ENCODE data around the gene HMG20A.

The HMG20A gene

DNA sequence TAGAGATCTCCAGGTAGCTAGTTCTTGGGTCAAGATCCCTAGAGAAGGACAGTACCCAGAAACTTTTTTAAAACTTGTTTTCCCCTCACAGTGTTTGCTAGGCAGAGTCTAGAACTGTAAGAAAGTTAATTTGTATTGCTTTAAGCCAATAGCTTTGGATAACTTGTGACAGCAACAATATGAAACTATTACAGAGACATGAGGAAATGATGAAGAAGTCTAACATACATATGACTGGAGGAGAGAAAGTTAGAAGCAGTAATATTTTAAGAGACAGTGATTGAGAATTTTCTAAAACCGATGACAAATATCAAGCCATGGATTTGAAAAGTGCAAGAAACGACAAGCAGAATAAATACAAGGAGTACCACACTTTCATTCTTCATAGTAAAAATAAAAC lies 10.0 kb downstream of the HMG20A start:
- no peak for DNase-seq

DNA sequence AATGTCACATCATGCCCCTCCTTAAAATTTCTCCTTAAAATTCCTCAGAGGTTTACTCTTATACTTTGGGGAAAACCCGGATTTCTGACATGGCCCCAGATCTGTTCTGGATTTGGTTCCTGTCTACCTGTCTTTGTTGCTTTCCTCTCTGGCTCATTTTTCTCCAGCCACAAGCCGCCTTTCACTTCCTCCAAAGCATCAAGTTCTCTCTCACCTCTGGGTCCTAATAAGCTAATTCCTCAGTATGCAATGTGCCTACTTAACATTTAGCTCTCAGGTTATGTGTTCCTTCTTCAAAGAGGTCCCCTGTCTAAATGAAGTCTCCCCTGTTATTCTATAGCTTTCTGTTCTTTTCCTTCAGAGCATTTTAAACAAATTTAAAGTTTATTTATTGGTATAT lies 16.1 kb downstream of the HMG20A start:
- DNase-seq: no peak

DNA sequence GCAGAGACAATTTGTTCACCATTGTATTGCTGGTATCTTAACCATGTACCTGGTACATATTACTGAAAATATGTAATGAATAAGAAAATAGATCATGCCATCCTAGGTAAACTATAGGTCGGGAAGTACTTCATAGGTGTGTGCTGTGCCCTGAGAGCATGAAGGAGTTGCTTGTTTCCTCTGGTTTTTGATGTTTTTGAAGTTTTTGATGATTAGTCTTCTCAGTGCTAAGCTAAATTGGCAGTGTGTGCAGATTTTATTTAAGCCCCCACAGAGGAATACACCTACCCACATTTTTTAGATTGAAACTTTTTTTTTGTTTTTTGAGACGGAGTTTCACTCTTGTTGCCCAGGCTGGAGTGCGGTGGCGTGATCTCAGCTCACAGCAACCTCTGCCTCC lies 16.6 kb downstream of the HMG20A start:
- DNase-seq: no peak

DNA sequence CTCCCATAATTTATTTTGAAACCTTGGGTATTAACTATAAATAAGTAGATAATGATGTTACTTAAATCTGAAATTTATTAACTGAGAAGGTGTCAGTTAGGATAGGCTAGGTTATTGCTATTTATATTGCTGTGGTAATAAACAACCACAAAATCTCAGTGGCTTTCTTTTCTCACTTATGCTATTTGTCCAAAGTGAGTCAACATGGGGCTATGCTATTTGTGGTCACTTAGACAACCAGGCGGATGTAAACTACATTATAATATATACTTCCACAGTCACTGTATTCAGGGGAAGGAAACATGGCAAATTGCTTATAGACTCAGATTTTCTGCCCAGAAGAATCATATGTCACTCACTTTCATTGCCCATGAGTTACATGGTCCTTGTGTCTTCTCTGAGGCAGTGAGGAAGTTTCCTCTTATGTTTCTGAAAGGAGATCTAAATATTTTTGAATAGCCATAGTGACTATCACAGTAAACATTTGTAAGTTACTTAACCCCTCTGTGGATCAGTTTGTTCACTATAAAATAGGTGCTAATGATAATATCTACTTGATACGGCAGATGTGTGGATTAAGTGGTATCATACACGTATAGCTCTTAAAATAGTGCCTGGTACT lies 19.8 kb downstream of the HMG20A start:
- DNase-seq: peak in 1 of 3 donors; percentile 15

DNA sequence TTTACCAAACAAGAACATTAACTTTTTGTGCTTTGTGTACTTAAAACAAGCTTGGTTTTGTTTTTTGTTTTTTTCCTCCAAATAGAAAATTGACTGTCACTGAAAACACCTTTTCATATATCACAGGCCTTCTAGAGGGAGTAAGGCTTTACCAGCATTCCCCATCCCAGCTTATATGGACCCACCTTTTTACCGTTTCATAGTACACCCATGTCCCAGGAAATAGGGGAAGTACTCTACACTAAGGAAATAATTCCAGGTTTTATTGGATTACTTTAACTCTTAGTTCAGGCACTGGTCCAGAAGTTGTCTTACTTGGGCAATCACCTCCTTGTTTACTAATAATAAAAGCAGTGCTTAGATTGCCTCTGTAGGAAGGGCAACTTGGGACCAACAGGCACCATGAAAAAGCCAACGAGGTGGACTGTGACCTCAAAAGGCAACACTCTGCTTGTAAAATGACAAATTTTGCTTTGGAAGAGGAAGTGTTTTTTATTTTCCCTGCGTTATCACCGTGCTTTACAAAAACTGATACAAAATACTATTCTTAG lies 26.2 kb downstream of the HMG20A start:
- DNase-seq: no peak

DNA sequence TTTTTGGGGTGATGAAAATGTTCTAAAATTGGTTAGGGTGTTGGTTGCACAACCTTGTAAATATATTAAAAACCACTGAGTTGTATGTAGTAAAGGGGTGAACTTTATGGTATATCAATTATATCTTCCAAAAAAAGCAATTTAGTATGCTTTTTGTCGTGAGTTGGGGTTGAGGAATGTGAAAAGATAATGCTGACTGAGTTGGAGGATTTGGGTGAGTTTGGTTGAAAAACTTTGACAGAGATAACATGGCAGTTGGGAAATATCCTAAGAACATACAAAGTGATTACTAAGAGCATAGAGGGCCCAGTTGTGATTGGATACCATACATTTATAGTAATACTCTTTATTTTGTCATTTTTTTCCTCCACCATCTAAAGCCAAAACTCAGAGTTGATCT lies 33.6 kb downstream of the HMG20A start:
- no peak for DNase-seq

DNA sequence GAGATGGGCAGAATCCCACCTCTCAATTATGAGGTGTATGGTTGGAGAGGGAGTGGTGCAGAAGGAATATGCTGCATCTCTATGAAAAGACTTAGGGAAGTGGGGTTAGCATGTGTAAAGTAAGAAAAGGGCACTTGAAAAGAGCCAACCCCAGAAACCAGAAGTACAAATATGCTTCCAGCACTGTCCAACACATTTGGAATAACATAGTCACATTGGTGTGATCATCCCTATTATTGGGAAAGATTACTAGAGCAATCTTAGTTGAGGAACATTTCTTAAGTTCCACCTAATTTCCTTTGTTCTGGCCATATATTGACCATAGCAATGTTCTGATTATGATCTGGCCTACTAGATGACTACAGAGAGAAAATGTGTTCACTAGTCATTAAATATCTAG lies 34.3 kb downstream of the HMG20A start:
- no peak for DNase-seq

DNA sequence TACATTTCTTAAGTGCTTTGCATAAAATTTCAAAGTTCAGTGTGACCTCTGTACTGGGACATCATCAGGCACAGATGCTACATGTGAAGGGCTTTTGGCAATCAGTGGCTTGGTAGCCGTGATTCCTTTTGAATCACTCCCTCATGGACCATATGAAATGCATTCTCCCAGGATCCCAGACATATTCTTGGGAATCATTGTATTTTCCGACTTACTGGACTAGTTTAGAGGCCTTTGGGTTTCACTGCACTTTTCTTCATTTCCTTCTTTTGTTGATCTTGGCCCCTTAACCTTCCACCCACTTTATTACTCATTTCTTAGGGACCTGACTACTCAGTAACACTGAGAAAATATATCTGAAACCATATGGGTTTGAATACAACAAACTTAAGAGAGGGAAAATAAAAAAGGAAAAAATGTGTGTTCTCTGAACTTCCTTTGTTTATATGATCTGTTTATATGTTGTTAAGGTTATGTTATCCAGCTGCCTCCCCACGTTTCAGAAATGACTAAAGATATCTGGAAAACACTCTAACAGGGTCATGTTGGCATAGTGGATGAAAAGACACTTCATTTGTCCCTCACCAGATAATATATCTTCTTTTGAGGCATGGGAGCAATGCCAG lies 35.1 kb downstream of the HMG20A start:
- DNase-seq: no peak

DNA sequence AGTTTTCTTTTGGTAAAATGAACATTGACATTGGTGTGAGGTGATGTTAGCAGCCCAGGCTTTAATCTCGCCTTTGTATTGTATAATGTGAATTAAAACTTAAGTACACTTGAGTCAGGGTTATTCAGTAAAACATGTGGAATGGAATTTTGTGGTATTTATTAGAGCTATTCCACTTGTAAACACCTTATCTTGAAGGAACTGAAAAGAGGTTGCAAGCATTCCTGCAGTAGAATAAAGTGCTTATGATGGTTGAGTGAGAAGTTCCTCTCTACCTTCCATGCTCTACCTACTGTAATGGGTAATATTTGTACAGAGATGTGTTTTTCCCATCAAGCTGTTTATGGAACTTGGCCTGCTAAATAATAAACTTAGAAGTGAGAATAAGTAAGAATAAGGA lies 36.1 kb downstream of the HMG20A start:
- DNase-seq: no peak

DNA sequence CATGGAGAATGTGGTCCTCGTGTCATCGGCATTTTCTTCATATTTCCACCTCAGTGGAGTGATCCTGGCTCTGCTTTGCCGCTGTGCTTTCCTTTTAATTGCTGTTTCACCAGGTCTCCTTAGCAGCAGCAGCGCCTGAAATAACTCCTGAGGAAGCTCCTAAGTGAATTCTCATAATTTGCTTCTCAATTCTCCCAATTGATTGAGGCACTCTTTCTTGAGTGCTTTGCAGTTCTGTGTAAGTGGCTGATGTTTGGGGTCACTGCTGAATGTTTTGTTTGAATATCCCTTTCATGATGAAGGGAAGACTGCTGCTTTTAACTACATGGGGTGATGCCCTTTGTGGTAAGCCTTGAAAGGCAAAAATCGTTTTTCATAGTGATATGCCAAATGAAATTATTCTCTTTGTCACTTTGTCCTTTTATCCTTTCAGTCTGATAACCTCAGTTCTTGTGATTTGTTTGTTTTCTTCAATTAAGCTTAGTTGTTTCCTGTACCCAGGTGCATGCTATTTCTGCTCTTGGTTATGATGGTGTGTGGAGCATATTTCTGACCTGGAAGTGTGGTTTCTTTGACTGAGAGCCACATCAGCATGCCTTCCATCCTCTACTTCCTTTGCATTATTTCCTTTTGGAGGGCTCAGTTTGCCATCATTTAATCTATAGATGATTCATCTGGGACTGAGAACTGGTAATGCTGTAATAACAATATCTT lies 36.7 kb downstream of the HMG20A start:
- no peak for DNase-seq

DNA sequence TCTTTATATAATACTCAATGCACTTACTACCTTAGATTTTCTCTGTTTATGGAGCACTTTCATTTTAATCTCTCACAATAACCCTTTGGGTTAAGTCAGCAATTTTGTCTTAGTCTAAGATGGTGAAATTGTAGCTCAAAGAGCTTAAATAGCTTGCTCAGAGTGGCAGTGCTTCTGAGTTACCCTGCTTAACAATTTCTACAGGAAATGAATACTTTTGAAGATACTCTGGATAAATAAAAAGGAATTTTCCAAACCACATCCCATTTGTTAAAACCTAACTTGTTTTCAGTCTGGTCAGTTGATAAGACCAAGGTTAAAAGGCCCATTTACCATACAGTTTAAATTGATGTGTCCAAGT lies 37.2 kb downstream of the HMG20A start:
- no peak for DNase-seq

DNA sequence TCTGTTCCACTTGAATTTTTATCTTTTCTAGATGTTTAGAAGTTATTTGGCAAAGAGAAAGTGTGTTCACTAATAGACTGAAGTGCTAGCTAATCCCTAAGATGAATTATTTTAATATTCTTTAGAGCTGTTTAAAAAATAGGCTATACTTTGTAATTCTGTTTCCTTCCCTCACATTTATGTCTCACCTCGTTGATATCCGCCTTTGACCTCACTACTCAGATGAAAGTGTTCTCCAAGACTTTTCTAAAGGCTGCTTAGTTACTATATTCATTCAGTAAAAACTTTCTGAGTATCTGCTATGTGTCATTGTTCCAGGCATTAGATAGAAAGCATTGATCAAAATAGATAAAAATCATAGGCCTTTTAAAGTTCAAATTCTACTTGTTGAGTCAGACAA lies 38.3 kb downstream of the HMG20A start:
- DNase-seq: no peak

DNA sequence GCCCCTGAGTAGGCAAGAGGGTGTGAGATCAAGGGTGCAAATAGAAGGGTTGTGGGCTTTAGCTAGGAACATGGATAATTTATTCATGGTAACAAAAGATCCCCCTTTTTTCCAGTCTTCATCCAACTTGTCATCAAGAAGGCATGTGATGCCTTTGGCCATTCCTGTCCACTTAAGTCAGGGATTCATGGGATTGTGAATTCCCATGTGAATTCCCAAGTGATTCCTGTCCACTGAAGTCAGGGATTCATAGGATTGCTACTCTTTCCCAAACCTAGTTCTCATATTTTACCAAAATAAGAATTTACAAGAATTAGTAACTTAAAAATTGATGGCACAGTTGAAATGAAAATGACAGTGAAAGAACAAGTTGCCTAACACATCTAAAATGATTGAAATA lies 40.8 kb downstream of the HMG20A start:
- DNase-seq: no peak

DNA sequence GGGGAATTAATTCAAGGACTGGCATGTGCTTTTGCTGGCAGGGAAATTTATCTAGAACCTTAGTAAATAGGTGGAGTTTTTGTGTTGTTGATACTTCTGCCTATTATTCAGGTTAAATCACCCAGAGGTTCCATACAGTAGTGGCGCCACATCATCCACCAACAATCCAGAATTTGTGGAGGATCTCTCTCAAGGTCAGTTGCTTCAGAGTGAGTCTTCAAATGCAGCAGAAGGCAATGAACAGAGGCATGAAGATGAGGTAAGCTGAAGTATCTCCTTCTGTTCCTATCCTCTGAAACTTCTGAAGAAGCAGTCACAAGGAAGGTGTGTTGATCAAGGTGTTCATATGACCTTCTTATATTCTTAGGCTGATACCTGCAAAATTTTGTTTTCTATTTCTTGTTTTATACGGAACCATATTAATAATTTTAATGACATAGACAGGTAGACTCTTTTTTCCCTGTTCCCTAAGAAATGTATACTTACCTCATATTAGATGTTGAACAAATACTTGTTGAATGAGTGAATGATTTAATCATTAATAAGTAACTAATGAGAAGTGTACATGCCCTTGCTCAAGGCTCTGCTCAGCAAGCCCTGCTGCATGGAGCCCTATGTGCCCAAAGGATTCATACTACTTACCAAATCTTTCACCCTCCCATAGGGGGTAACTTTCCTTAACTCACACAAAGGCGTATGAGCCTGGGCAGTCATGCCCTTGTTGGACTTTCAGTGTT lies 43.6 kb downstream of the HMG20A start:
- no peak for DNase-seq

DNA sequence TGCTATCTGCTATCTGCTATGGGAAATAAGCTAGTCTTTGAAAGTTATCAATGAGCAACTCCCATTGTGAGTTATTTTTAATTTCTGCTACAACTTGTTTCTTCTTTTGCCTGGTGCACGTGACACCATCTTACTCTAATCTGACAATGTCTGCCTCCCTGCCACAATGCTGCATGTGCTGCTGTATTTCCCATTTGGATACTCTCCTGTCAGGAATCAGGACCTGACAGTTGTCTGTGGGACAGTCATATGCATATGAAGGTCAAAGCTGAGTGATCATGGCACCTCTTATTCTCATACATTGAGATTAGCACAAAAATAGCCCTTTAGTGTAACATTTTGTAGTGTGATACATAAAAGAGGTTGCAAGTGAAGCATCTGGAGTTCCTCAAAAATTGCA lies 45.8 kb downstream of the HMG20A start:
- no peak for DNase-seq

DNA sequence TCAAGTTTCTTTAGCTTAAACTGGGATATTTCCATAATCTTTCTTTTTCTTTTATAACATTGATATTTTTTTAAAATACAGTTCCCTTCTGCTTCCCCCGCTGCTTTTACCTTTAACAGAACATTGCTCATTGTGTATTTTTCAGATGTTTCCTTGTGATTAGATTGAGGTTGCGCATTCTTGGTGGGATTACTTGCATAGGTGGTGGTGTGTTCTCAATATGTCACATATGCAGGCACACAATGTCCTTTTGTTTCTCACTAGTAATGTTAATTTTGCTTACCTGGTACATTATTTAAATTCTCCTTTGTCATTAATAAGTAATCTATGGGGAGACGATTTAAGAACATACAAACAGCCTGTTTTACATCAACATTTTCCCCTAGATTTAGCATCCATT lies 48.2 kb downstream of the HMG20A start:
- no peak for DNase-seq

DNA sequence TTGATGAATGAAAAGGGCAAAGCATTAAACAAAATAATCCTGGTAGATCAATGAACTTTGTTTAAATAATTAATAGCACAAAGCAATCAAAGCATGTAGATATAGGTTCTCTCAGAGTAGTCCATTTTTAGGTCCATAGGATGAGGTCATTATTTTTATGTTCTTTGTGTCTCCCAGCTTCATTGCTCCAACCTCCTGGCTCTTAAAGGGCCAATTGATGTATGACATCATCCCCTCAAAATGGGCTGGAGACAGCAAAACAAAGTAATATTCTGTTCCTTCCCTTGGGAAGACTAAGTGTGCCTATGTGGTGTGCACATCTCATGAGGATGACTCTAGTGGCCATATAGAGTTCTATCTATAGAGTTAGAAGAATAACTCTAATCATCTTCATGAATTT lies 49.5 kb downstream of the HMG20A start:
- no peak for DNase-seq

DNA sequence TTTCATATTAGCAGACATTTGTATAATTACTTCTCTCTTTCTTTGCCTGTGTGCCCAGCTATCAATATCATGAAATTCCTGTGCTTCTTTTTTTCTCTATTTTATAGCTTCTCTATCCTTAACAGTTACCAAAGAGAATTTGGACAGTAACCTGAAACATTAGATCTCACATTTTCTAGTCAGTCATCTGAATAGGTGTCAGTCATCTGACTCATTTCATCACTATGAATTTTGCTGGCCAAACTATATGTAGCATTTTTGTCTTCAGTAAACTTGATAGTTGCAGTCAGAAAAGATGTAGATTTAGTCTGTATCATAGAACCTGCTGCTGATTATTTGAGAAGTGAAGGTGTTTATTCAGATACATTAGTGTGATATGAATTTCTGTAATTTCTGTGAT lies 52.6 kb downstream of the HMG20A start:
- no peak for DNase-seq

DNA sequence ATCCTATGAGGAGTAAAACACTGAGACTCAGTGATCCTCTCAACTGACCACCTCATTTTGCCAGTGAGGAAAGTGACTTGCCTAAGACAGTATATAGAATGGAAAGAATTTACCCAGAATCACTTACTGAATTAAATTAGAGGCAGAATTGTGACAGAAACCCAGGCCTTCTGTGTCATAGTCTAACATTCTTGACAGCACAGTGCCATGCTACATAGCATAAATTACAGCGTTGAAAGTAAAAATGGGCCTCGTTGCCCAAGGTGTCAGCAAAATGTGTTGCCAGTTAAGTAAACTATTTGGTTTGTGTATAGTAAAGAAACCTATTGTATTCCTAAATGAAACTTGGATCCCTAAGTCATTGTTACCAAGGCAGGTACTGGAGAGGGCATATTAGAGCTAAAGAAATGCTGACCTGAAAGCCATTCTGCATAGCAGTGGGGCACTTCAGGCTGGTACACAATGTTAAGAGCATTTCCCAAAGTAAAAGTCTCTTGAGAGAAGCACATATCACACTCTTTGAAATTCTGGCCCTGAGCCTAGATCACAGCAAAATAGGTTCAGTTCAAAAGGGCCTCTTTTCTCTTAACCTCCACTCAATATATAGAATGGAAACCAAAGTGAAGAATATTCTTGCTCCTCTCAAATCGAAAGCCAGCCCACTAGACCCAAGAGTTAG lies 53.8 kb downstream of the HMG20A start:
- DNase-seq: no peak

DNA sequence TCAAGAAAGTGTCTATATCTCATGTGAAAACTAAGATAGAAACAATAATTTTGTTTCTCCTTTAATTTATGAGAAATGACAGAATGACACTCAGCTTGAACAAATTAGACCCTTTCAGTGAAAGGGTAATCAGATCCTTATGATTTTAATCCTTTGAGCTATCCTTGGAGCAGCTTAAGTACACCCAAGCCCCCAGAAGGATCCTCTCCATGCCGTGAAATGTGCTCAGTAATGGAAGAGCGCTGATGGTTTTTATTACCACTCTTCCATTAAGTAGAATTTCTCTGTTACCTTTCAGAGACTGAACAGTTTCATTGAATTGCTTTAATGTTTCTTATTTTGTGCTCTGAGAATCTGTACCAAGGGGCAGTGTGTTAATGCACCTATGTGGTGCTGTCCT lies 54.3 kb downstream of the HMG20A start:
- no peak for DNase-seq

DNA sequence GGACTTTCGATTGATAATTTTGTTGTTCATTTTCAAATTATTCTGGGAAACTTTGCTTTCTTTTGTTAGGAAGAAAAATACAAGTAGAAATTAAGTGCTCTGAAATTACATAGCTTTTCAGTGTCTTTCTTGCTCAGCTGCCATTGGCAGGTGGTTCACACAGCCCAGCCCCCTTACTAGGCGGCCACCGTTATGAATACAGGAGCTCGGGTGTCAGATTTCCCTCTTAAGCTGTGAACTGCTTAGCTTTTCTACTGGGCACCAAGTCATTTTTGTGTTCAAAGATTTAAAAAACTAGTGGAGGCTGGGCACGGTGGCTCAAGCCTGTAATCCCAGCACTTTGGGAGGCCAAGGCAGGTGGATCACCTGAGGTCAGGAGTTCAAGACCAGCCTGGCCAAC lies 55.2 kb downstream of the HMG20A start:
- DNase-seq: no peak

DNA sequence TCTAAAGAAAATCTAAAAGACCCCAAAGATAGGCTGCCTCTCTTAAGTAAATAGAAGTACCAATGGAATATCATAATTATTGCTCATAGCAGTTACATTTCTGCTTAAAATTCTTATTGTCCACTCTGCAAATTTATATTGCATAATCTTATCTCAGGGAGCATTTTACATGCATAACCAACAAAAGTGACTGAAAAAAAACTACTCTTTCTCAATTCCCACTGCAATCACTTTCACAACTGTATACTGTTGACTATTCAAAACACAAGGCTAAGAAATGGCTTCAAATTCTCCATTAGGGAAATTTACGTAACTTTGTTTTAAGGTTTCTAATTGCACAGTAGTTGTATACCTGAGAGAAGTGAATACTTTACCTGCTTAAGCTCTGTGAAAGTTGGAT lies 56.3 kb downstream of the HMG20A start:
- no peak for DNase-seq

DNA sequence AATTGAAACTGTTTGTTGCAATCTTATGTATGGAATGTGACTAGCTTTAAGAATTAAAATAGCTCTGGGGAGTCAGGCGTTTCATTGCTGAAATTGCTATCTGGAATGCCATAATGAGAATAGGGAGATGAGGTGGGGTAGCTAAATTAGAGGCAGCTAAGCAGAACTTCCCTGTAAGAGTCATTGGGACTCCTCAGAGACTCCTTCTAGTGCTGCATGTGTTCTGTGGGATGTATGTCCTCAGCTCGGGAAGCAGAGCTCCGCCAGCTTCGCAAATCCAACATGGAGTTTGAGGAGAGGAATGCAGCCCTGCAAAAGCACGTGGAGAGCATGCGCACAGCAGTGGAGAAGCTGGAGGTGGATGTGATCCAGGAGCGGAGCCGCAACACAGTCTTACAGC lies 57.4 kb downstream of the HMG20A start:
- no peak for DNase-seq
